GM12878 (cell line): Measurements from ENCODE around the gene RAD51B. TPM values are rescaled to one million over a fixed set of nuclear protein-coding genes. Genes with fewer than 3 reads are reported as not detected.

Experiments
- ATAC-seq: fragments of 200-7000 bp; cut with Tn5 transposase; 3 replicates; pipeline ENCODE4 v1.9.1; 2020; ENCODE audit warnings: mild to moderate bottlenecking, moderate library complexity
- BruUV-seq: library from RNA; stranded (reverse); fragments of 400-500 nt; replicated peaks from 2 replicates; lab custom pipeline; 2021; lab: Mats Ljungman, UMichigan
- CTCF ChIA-PET: fragments of 300-600 bp; sonication (Branson Sonifier 250); formaldehyde crosslinking; extraction: SDS; loops from one replicate; lab custom pipeline; 2021; ENCODE audit warnings: inconsistent platforms; lab: Yijun Ruan, JAX
- POLR2A ChIA-PET: fragments of 350-600 bp; formaldehyde crosslinking; extraction: SDS; loops from one replicate; lab custom pipeline; 2021; ENCODE audit warnings: inconsistent platforms; lab: Charles Lee
- RAD21 ChIA-PET: fragments of 300-600 bp; sonication (Branson Sonifier 250); formaldehyde crosslinking; loops from one replicate; lab custom pipeline; 2023; ENCODE audit warnings: antibody characterized with exemption; ENCODE audit not compliant: unreplicated experiment; lab: Charles Lee
- SMC1A ChIA-PET: fragments of 300-600 bp; sonication (Branson Sonifier 250); formaldehyde crosslinking; loops from one replicate; lab custom pipeline; 2023; ENCODE audit not compliant: unreplicated experiment, uncharacterized antibody; lab: Charles Lee
- DNase-seq: peaks from one replicate; pipeline ENCODE4 v3.0.0-alpha.2; 2011; ENCODE audit warnings: low read depth, low spot score
- FAIRE-seq: peaks from 3 replicates; lab custom pipeline; 2011; peaks lifted over from hg19 to GRCh38; lab: Jason Lieb, UNC
- H2AFZ ChIP-seq: 2 replicates; pipeline ENCODE4 v1.6.0; 2011; ENCODE audit warnings: low read depth, low read length, control low read depth; ENCODE audit not compliant: control insufficient read depth
- H3K27ac ChIP-seq: 2 replicates; pipeline ENCODE4 v1.5.1; 2011; ENCODE audit warnings: control low read depth; ENCODE audit not compliant: control insufficient read depth, insufficient read depth
- H3K27me3 ChIP-seq, 2 experiments: replicated peaks in 1 of 2; 2 replicates each; pipeline versions ENCODE4 v1.6.0 to v1.6.1; 2011; ENCODE audit warnings: low read length in 1 of 2; ENCODE audit not compliant: control insufficient read depth in 2 of 2, insufficient read depth in 2 of 2
- H3K36me3 ChIP-seq, 2 experiments: 2 replicates each; pipeline ENCODE4 v1.5.1; 2011; ENCODE audit warnings: low read length in 1 of 2; ENCODE audit not compliant: control insufficient read depth in 2 of 2, insufficient read depth in 2 of 2
- H3K4me1 ChIP-seq: 2 replicates; pipeline ENCODE4 v1.6.1; 2011; ENCODE audit warnings: mild to moderate bottlenecking, low read length, moderate library complexity, mixed read lengths; ENCODE audit not compliant: control insufficient read depth, insufficient read depth
- H3K4me2 ChIP-seq: 2 replicates; pipeline ENCODE4 v1.6.0; 2011; ENCODE audit warnings: control low read depth; ENCODE audit not compliant: control insufficient read depth, insufficient read depth
- H3K4me3 ChIP-seq: fragments of 200-600 bp; sonication (generic); 2 replicates; pipeline ENCODE4 v1.5.1; 2016
- H3K79me2 ChIP-seq: 2 replicates; pipeline ENCODE4 v1.6.0; 2011; ENCODE audit warnings: low read length; ENCODE audit not compliant: control insufficient read depth, insufficient read depth
- H3K9ac ChIP-seq: 2 replicates; pipeline ENCODE4 v1.8.0; 2011; ENCODE audit warnings: low read length, control low read depth, mixed read lengths; ENCODE audit not compliant: control insufficient read depth, insufficient read depth
- H3K9me3 ChIP-seq: replicated peaks from 3 replicates; pipeline ENCODE4 v1.5.1; 2011; ENCODE audit warnings: mild to moderate bottlenecking, low read length; ENCODE audit not compliant: control insufficient read depth, insufficient read depth
- H4K20me1 ChIP-seq: 2 replicates; pipeline ENCODE4 v1.6.0; 2011; ENCODE audit not compliant: control insufficient read depth, insufficient read depth
- NR2C2 ChIP-seq: IDR thresholded peaks from 2 replicates; pipeline ENCODE4 v1.6.1; 2011; ENCODE audit warnings: borderline replicate concordance, low read depth; ENCODE audit not compliant: control insufficient read depth, insufficient read length
- SMARCA5 ChIP-seq: fragments of 450-650 bp; IDR thresholded peaks from 2 replicates; pipeline ENCODE4 v1.6.1; 2017; ENCODE audit warnings: mild to moderate bottlenecking
- STAT3 ChIP-seq: IDR thresholded peaks from 2 replicates; pipeline ENCODE4 v1.6.1; 2011; ENCODE audit warnings: low read depth, low read length, improper control_type of control experiment
- WGBS: methylation state at CpG from one replicate; pipeline ENCODE4 v1.1.6; 2016; ENCODE audit warnings: low lambda C conversion rate; ENCODE audit not compliant: insufficient replicate concordance, insufficient coverage; ENCODE audit errors: missing lambda C conversion rate; 5-methylcytosine and 5-hydroxymethylcytosine counted together
- in situ Hi-C: fragments of 300-500 bp; cut with MboI; formaldehyde crosslinking; loops from 9 replicates; pipeline ENCODE4 v1.14.3; 2018; ENCODE audit warnings: mixed read lengths
- intact Hi-C: fragments of 100-400 bp; cut with micrococcal nuclease; formaldehyde crosslinking; loops from one replicate; pipeline ENCODE4 v1.14.2; 2022; ENCODE audit not compliant: unreplicated experiment
- polyA plus RNA-seq, 11 experiments: library from polyadenylated mRNA; depleted of rRNA in 4 of 11; unstranded in 6 of 11; stranded (reverse) in 5 of 11; fragments of >200 nt; fragmentation: Nextera tagmentation in 4 of 11; fragmentation: Illumina TruSeq in 1 of 11; extraction: Ambion mirVana in 4 of 11; extraction: Trizol in 1 of 11; gene quantifications; 1 replicate in 1 of 11; 2 replicates in 10 of 11; pipeline versions ENCODE4 v1.2.1 to v1.2.3, GENCODE V29; 2011 to 2016; ENCODE audit warnings: inconsistent platforms in 2 of 11, missing spikeins in 2 of 11, low read depth in 1 of 11
- total RNA-seq, 4 experiments: library from RNA; depleted of rRNA in 3 of 4; stranded (reverse); fragments of >200 nt in 3 of 4; fragmentation: Illumina TruSeq in 1 of 4; extraction: Trizol in 1 of 4; gene quantifications; 2 replicates each; pipeline versions ENCODE4 v1.2.1 to v1.2.3, GENCODE V29; 2013 to 2021
- TF ChIP-seq, protein P1 (sequence below): fragments of 450-650 bp; IDR thresholded peaks from 2 replicates; pipeline ENCODE4 v1.6.1; 2017; ENCODE audit warnings: antibody characterized with exemption, mild to moderate bottlenecking, moderate library complexity

RAD51B gene
- total and polyA plus RNA-seq, 10 of the 15 experiments (the other 5 are each of a cell fraction or from before 2014, with no cell fraction given) = 9.8 to 26.8 (median 21.3) TPM

DNA sequence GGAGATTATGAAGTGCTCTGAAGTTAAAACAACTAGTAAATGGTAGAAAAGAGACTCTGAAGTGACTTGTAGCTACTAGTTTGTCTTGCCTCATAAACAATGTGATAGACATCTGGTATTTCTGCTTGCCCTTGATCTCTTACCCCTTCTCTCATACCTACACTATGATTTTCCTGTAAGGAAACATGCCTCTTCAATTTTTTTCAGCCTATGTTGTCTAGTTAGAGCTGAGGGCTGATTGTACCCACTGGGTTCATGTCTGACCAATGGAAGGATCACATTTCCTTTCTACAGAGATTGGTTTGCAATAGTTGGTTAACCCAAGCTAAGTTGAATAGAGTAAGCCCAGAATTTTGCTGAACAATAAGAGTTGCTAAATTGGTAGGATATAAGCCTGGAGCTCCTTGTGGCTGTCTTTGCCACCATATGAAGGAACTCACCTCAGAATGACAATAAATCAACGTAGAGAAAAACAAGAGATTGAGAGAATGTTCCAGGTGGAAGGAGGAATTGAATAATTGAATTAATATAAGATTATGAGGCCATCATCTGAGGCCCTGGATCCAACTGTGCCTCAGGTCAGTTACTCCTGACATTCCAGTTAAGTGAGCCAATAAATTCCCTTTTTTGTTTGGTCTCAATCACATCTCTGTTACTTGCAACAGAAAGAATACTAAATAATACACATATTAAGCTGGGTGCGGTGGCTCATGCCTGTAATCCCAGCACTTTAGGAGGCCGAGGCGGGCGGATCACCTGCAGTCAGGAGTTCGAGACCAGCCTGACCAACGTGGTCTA, 626.9 kb downstream of the RAD51B start:
- no TSS peak for BruUV-seq
- no peak overlapping the region for H3K4me2 ChIP-seq
- RAD21 ChIA-PET = interaction anchor here (0.8 kb wide), 1 partner anchor 38 kb away, joined by 3 read pairs; no protein-coding TSS in a partner anchor
- H3K9ac ChIP-seq = no peak overlapping the region
- H4K20me1 ChIP-seq = no peaks in the 10 kb centered on the region
- H3K27ac ChIP-seq = no peak overlapping the region
- 80% methylated on average over 7 of the region's 7 CpGs for WGBS
- H3K79me2 ChIP-seq = no peaks in the 10 kb centered on the region
- ATAC-seq (no peak), DNase-seq (no peak), FAIRE-seq (no peak)
- H3K36me3 ChIP-seq = no peaks in the 10 kb centered on the region
- peaks cover 5% of the 10 kb centered on the region; the same call in 1 of the 2 replicates for H3K4me1 ChIP-seq
- CTCF ChIA-PET = interaction anchor here (1.4 to 1.5 kb wide), 2 partner anchors 39 to 502 kb away, joined by 3 read pairs; no protein-coding TSS in a partner anchor
- no peak overlapping the region for H2AFZ ChIP-seq
- no peaks in the 10 kb centered on the region for H3K9me3 ChIP-seq
- in situ Hi-C loops (no loop called here), intact Hi-C loops (no loop called here)
- H3K4me3 ChIP-seq = no peak overlapping the region
- H3K27me3 ChIP-seq = no peaks in the 10 kb centered on the region
- POLR2A ChIA-PET = no interaction called here
- no peak for TF ChIP-seq NR2C2
- TF ChIP-seq STAT3 = no peak
- no peak for TF ChIP-seq SMARCA5
- TF ChIP-seq, protein P1, sequence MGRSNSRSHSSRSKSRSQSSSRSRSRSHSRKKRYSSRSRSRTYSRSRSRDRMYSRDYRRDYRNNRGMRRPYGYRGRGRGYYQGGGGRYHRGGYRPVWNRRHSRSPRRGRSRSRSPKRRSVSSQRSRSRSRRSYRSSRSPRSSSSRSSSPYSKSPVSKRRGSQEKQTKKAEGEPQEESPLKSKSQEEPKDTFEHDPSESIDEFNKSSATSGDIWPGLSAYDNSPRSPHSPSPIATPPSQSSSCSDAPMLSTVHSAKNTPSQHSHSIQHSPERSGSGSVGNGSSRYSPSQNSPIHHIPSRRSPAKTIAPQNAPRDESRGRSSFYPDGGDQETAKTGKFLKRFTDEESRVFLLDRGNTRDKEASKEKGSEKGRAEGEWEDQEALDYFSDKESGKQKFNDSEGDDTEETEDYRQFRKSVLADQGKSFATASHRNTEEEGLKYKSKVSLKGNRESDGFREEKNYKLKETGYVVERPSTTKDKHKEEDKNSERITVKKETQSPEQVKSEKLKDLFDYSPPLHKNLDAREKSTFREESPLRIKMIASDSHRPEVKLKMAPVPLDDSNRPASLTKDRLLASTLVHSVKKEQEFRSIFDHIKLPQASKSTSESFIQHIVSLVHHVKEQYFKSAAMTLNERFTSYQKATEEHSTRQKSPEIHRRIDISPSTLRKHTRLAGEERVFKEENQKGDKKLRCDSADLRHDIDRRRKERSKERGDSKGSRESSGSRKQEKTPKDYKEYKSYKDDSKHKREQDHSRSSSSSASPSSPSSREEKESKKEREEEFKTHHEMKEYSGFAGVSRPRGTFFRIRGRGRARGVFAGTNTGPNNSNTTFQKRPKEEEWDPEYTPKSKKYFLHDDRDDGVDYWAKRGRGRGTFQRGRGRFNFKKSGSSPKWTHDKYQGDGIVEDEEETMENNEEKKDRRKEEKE = no peak
- TF ChIP-seq, all 136 proteins: peak for 0
- SMC1A ChIA-PET = interaction anchor here (1.0 to 3.2 kb wide), 4 partner anchors 12 to 69 kb away, joined by 3 to 18 read pairs (median 3); no protein-coding TSS in a partner anchor
